OCI-LY1 (cell line): Measurements from ENCODE around the gene KRTAP10-3.

ENCODE experiments used
- H2AFZ ChIP-seq: fragments of 200-600 bp; sonication (generic), shearing (Covaris generic); 2 replicates; pipeline ENCODE4 v1.6.0; 2014; ENCODE audit warnings: antibody characterized with exemption, mild to moderate bottlenecking, low read length
- H3F3A ChIP-seq: fragments of 200-600 bp; sonication (generic), shearing (Covaris generic); 2 replicates; pipeline ENCODE4 v1.6.0; 2014; ENCODE audit warnings: mild to moderate bottlenecking, antibody characterized with exemption, low read length, moderate library complexity; ENCODE audit not compliant: insufficient read depth
- H3K27ac ChIP-seq: fragments of 200-600 bp; sonication (generic); 2 replicates; pipeline ENCODE4 v1.5.1; 2014; ENCODE audit warnings: low read length, mixed run types, mild to moderate bottlenecking, low read depth; ENCODE audit not compliant: poor library complexity, severe bottlenecking
- H3K27me3 ChIP-seq: fragments of 200-600 bp; sonication (generic); 2 replicates; pipeline ENCODE4 v1.6.0; 2014; ENCODE audit warnings: antibody characterized with exemption, mild to moderate bottlenecking, low read length, moderate library complexity; ENCODE audit not compliant: insufficient read depth
- H3K36me3 ChIP-seq: fragments of 200-600 bp; sonication (generic); 2 replicates; pipeline ENCODE4 v1.6.1; 2014; ENCODE audit warnings: mild to moderate bottlenecking, antibody characterized with exemption, low read length, moderate library complexity, mixed read lengths; ENCODE audit not compliant: insufficient read depth
- H3K4me1 ChIP-seq: fragments of 200-600 bp; sonication (generic); 2 replicates; pipeline ENCODE4 v1.5.1; 2014; ENCODE audit warnings: mild to moderate bottlenecking, low read length, moderate library complexity; ENCODE audit not compliant: insufficient read depth, severe bottlenecking
- H3K4me2 ChIP-seq: fragments of 200-600 bp; sonication (generic), shearing (Covaris generic); 2 replicates; pipeline ENCODE4 v1.6.1; 2014; ENCODE audit warnings: low read length
- H3K4me3 ChIP-seq: fragments of 200-600 bp; sonication (generic); 2 replicates; pipeline ENCODE4 v1.5.1; 2014; ENCODE audit warnings: low read length, low read depth, mild to moderate bottlenecking, mixed read lengths; ENCODE audit not compliant: poor library complexity, severe bottlenecking
- H3K79me2 ChIP-seq: fragments of 200-600 bp; shearing (Covaris generic); 2 replicates; pipeline ENCODE4 v1.6.1; 2016; ENCODE audit warnings: mixed run types, low read length, mixed read lengths; ENCODE audit not compliant: insufficient read depth
- H3K9ac ChIP-seq: fragments of 200-600 bp; sonication (generic), shearing (Covaris generic); 2 replicates; pipeline ENCODE4 v1.6.1; 2014; ENCODE audit warnings: mild to moderate bottlenecking, low read length, mixed read lengths
- H3K9me2 ChIP-seq: fragments of 200-600 bp; sonication (generic), shearing (Covaris generic); 2 replicates; pipeline ENCODE4 v1.6.1; 2014; ENCODE audit warnings: low read depth, mild to moderate bottlenecking, low read length, mixed read lengths
- H3K9me3 ChIP-seq: fragments of 200-600 bp; shearing (Covaris generic); 2 replicates; pipeline ENCODE4 v1.6.1; 2014; ENCODE audit warnings: low read length, mixed read lengths
- H4K20me1 ChIP-seq: fragments of 200-600 bp; sonication (generic), shearing (Covaris generic); 2 replicates; pipeline ENCODE4 v1.6.0; 2016; ENCODE audit warnings: mild to moderate bottlenecking, low read length; ENCODE audit not compliant: insufficient read depth
- EZH2 ChIP-seq: fragments of 200-600 bp; sonication (generic), shearing (Covaris generic); IDR thresholded peaks from 2 replicates; pipeline ENCODE4 v1.8.0; 2017; ENCODE audit warnings: borderline replicate concordance, mixed run types, mild to moderate bottlenecking, antibody characterized with exemption, low read length, moderate library complexity, mixed read lengths
- TF ChIP-seq, protein P1 (sequence below): fragments of 200-600 bp; sonication (generic), shearing (Covaris generic); IDR thresholded peaks from 2 replicates; pipeline ENCODE4 v1.5.1; 2017; ENCODE audit warnings: mild to moderate bottlenecking, antibody characterized with exemption, low read length, moderate library complexity, mixed read lengths

KRTAP10-3 gene

DNA sequence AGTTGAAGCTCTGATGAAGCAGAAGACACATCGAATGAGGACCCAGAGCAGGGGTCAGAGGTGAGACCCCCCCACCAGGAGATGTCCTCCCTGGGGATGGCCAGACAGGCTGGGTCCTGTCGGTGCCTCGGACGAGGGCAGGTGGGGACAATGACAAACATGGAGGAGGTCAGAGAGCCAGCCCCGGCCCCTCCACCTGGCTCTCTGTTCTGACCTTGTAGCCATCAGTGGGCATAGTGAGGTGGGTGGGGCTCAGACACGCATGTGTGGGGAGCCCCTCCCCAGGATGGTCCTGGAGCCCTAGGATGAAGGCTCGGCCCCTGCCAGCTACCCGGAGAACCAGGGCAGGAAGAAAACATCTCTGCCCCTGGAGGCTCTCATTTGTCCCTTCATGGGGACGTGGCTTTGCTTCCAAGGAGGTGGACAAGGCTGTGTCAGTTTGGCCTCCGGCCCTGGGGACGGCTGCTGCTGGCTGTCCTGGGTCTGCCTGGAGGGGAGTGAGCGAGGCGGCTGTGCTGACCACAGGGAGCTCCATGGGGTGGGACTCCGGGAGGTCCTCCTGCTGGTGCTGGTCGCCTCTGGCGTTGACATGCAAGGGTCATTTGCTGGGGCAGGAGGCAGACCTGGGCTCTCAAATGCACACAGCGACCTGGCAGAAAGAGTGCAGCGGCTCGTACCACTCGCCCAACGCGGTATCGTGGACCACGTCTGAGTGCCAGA, 31.2 kb upstream of the KRTAP10-3 start:
- Histone ChIP-seq H3K9me3 (no peaks in the 10 kb centered on the region), H2AFZ (no peak overlapping the region), H3K79me2 (no peaks in the 10 kb centered on the region), H3K36me3 (no peaks in the 10 kb centered on the region), H3K9ac (no peak overlapping the region), H3K4me1 (no peaks in the 10 kb centered on the region), H3F3A (no peaks in the 10 kb centered on the region), H3K27me3 (no peaks in the 10 kb centered on the region), H3K4me2 (no peak overlapping the region), H3K9me2 (no peaks in the 10 kb centered on the region), H3K27ac (no peak overlapping the region), H3K4me3 (no peak overlapping the region), H4K20me1 (no peaks in the 10 kb centered on the region)
- TF ChIP-seq, protein P1, sequence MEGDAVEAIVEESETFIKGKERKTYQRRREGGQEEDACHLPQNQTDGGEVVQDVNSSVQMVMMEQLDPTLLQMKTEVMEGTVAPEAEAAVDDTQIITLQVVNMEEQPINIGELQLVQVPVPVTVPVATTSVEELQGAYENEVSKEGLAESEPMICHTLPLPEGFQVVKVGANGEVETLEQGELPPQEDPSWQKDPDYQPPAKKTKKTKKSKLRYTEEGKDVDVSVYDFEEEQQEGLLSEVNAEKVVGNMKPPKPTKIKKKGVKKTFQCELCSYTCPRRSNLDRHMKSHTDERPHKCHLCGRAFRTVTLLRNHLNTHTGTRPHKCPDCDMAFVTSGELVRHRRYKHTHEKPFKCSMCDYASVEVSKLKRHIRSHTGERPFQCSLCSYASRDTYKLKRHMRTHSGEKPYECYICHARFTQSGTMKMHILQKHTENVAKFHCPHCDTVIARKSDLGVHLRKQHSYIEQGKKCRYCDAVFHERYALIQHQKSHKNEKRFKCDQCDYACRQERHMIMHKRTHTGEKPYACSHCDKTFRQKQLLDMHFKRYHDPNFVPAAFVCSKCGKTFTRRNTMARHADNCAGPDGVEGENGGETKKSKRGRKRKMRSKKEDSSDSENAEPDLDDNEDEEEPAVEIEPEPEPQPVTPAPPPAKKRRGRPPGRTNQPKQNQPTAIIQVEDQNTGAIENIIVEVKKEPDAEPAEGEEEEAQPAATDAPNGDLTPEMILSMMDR = no peak
- no peak for TF ChIP-seq EZH2

DNA sequence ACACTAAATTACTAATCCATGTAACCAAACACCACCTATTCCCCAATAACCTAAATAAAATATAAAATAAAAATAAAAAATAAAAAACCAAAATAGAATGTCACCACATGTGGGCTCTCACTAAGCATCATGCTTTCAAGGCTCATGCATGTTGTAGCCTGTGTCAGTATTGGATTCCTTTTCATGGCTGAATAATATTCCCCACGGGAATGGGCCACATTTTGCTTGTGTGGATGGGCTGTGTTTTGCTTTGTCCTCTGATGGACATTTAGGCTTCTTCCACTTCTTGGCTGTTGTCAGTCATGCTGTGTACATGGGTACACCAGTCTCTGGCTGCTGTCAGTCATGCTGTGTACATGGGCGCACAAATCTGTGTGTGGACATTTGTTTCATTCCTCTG, 30.5 kb upstream of the KRTAP10-3 start:
- Histone ChIP-seq H3K9me3 (no peaks in the 10 kb centered on the region), H2AFZ (no peak overlapping the region), H3K27me3 (no peaks in the 10 kb centered on the region), H3F3A (no peaks in the 10 kb centered on the region), H3K4me3 (no peak overlapping the region), H3K4me1 (no peaks in the 10 kb centered on the region), H3K4me2 (no peak overlapping the region), H3K79me2 (no peaks in the 10 kb centered on the region), H3K9ac (no peak overlapping the region), H3K9me2 (no peaks in the 10 kb centered on the region), H4K20me1 (no peaks in the 10 kb centered on the region), H3K36me3 (no peaks in the 10 kb centered on the region), H3K27ac (no peak overlapping the region)
- TF ChIP-seq EZH2 = no peak
- TF ChIP-seq, protein P1 = no peak

DNA sequence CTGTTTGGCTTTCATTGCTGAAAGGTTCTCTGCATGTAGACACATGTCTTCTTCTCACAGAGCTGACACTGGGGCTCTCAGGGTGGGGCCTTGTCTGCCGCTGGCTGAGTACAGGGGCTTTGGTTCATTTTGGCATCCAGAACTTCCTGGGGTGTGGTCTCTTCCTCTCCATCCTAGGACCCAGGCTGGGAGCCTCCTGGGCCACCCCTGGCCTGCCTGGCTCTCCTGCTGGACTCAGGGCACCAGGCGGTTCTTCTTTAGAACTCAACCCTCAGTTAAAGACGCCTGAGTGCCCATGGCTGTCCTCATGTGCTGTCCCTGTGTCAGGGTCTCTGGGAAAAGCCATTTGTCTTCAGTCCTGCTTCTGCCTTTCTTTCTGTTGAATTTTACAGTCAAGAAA, 27.3 kb upstream of the KRTAP10-3 start:
- Histone ChIP-seq H3K27ac (no peak overlapping the region), H3K4me1 (no peaks in the 10 kb centered on the region), H3K79me2 (no peaks in the 10 kb centered on the region), H3K9ac (no peak overlapping the region), H3K9me2 (no peaks in the 10 kb centered on the region), H3K36me3 (no peaks in the 10 kb centered on the region), H3K4me3 (no peak overlapping the region), H4K20me1 (no peaks in the 10 kb centered on the region), H3F3A (no peaks in the 10 kb centered on the region), H3K4me2 (no peak overlapping the region), H3K9me3 (no peaks in the 10 kb centered on the region), H3K27me3 (no peaks in the 10 kb centered on the region), H2AFZ (no peak overlapping the region)
- TF ChIP-seq, protein P1 = no peak
- no peak for TF ChIP-seq EZH2
